T-helper 1 cell (primary cell): ENCODE measurements around the gene PRSS27.

Source experiments
- DNase-seq, 5 donors: peaks; one replicate each; pipeline ENCODE4 v3.0.0-alpha.2; 2012 to 2020

Gene PRSS27

GRCh38 chr16:2751577-2752034, 31.6 kb upstream of the PRSS27 start:
- no peak for DNase-seq

GRCh38 chr16:2749936-2750335, 29.9 kb upstream of the PRSS27 start:
- DNase-seq: no peak

- no peak for DNase-seq
These were observed 29.5 kb upstream of the PRSS27 start for GRCh38 chr16:2749476-2749875.

GRCh38 chr16:2748757-2749455, 28.9 kb upstream of the PRSS27 start:
- no peak for DNase-seq

- no peak for DNase-seq
These were observed 25.9 kb upstream of the PRSS27 start for GRCh38 chr16:2745961-2746360.

- DNase-seq: no peak
These were observed 25.3 kb upstream of the PRSS27 start for GRCh38 chr16:2745116-2745890.

GRCh38 chr16:2744711-2745110, 24.7 kb upstream of the PRSS27 start:
- no peak for DNase-seq

- no peak for DNase-seq
These were observed 23.2 kb upstream of the PRSS27 start for GRCh38 chr16:2743007-2743810.

- DNase-seq: no peak
These were observed 22.4 kb upstream of the PRSS27 start for GRCh38 chr16:2742323-2743006.

- no peak for DNase-seq
These were observed 21.1 kb upstream of the PRSS27 start for GRCh38 chr16:2741168-2741567.

- DNase-seq: no peak
These were observed 20.5 kb upstream of the PRSS27 start for GRCh38 chr16:2740476-2740875.

GRCh38 chr16:2739625-2740430, 19.8 kb upstream of the PRSS27 start:
- no peak for DNase-seq

- no peak for DNase-seq
These were observed 18.6 kb upstream of the PRSS27 start for GRCh38 chr16:2738615-2739014.

GRCh38 chr16:2737895-2738418, 17.9 kb upstream of the PRSS27 start:
- DNase-seq: no peak

- no peak for DNase-seq
These were observed 17.2 kb upstream of the PRSS27 start for GRCh38 chr16:2737238-2737605.

GRCh38 chr16:2736476-2737237, 16.6 kb upstream of the PRSS27 start:
- DNase-seq: no peak

- DNase-seq: no peak
These were observed 15.0 kb upstream of the PRSS27 start for GRCh38 chr16:2734844-2735515.

- no peak for DNase-seq
These were observed 8.0 kb upstream of the PRSS27 start for GRCh38 chr16:2728034-2728433.

- DNase-seq: no peak
These were observed 6.9 kb upstream of the PRSS27 start for GRCh38 chr16:2726923-2727322.

GRCh38 chr16:2724816-2725348, 4.9 kb upstream of the PRSS27 start:
- no peak for DNase-seq
